ENCODE results near the gene PRSS56. TPM values are rescaled to one million over a fixed set of nuclear protein-coding genes. Genes with fewer than 3 reads are reported as not detected.

PRSS56 gene
- total RNA-seq, 1 donor from 2014 or later, result not detected

DNA sequence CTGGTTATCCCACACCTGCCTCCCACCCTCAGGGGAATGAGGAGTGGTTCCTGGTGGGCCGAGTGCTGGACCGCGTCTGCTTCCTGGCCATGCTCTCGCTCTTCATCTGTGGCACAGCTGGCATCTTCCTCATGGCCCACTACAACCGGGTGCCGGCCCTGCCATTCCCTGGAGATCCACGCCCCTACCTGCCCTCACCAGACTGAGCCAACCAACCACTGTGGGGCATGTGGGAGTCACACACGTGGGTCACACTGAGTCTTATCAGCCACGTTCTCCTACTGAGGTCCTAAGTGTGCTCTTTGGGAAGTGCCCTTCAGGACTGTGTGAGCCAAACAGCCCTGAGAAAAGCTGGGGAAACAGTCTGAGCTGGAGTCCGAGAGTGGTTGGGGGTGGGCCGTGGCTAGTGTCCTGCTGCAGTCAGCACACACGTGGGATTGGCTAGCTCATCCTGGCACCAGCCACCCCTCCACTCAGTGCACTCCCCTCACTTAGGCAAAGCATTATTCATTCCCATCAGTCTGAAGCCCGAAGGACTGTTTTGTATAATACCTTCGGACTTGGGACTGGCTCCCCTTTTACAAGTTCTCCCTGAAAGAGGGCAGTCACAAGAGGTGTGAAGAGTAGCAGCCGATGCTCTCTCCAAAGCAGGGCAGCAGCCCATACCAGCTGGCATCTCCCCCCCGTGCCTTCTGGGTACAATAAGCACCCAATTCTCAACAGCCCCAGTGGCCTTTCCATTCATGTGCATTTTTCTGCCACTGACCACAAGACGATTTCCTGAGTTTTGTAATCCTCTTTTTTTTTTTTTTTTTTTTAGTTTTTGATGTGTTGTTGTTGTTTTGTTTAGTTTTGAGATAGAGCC, 25.6 kb downstream of the PRSS56 start:
- H3K9me3 Mint-ChIP-seq (ENCODE audit: low read depth), result peaks cover 7% of the 10 kb centered on the region
- no peak overlapping the region for H3K27ac Mint-ChIP-seq
- H3K27me3 Mint-ChIP-seq, result no peaks in the 10 kb centered on the region
- DNase-seq (ENCODE audit: low spot score, unreplicated experiment), result no peak
- TF ChIP-seq, protein P1, sequence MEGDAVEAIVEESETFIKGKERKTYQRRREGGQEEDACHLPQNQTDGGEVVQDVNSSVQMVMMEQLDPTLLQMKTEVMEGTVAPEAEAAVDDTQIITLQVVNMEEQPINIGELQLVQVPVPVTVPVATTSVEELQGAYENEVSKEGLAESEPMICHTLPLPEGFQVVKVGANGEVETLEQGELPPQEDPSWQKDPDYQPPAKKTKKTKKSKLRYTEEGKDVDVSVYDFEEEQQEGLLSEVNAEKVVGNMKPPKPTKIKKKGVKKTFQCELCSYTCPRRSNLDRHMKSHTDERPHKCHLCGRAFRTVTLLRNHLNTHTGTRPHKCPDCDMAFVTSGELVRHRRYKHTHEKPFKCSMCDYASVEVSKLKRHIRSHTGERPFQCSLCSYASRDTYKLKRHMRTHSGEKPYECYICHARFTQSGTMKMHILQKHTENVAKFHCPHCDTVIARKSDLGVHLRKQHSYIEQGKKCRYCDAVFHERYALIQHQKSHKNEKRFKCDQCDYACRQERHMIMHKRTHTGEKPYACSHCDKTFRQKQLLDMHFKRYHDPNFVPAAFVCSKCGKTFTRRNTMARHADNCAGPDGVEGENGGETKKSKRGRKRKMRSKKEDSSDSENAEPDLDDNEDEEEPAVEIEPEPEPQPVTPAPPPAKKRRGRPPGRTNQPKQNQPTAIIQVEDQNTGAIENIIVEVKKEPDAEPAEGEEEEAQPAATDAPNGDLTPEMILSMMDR (IDR thresholded peaks at IDR 0.05; ENCODE audit: unreplicated experiment), result no peak
- peaks cover 4% of the 10 kb centered on the region for H3K4me1 Mint-ChIP-seq (ENCODE audit: low read depth)
- H3K4me3 Mint-ChIP-seq (ENCODE audit: low read depth), result no peak overlapping the region
- H3K36me3 Mint-ChIP-seq (ENCODE audit: insufficient read depth), result peaks cover 29% of the 10 kb centered on the region

DNA sequence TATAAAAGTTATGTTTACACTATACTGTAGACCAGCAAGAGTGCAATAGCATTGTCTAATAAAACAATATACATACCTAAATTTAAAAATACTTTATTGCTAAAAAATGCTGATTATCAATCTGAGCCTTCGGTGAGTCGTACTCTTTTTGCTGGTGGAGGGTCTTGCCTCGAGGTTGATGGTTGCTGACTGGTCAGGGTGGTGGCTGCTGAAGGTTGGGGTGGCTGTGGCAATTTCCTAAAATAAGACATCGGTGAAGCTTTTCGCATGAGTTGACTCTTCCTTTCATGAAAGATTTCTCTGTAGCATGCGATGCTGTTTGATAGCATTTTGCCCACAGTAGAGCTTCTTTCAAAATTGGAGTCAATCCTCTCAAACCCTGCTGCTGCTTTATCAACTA, 27.8 kb downstream of the PRSS56 start:
- H3K9me3 Mint-ChIP-seq (ENCODE audit: low read depth), result peaks cover 7% of the 10 kb centered on the region
- no peaks in the 10 kb centered on the region for H3K27me3 Mint-ChIP-seq
- H3K4me1 Mint-ChIP-seq (ENCODE audit: low read depth), result peaks cover 13% of the 10 kb centered on the region
- peak overlapping the region; percentile 49 for H3K27ac Mint-ChIP-seq
- DNase-seq (ENCODE audit: low spot score, unreplicated experiment), result no peak
- TF ChIP-seq, protein P1 (IDR thresholded peaks at IDR 0.05; ENCODE audit: unreplicated experiment), result no peak
- peaks cover 31% of the 10 kb centered on the region for H3K36me3 Mint-ChIP-seq (ENCODE audit: insufficient read depth)
- no peak overlapping the region for H3K4me3 Mint-ChIP-seq (ENCODE audit: low read depth)

DNA sequence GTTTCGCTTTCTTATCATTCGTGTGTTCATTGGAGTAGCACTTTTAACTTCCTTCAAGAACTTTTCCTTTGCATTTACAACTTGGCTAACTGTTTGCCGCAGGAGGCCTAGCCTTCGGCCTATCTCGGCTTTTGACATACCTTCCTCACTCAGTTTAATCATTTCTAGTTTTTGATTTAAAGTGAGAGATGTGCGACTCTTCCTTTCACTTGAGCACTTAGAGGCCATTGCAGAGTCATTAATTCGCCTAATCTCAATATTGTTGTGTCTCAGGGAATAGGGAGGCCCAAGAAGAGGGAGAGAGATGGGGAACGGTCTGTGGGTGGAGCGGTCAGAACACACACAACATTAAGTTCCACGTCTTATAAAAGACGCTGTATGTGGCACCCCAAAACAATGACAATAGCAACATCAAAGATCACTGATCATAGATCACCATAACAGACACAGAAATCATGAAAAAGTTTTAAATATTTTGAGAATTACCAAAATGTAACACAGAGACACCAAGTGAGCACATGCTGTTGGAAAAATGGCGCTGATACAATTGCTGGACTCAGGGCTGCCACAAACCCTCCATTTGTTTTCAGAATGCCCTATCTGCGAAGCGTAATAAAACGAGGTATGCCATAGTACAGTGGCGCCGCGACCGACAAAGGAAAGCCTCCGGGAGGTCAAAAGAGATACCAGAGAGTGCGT, 29.6 kb downstream of the PRSS56 start:
- H3K27ac Mint-ChIP-seq, result peak overlapping the region; percentile 97
- peak overlapping the region; percentile 96 for H3K4me3 Mint-ChIP-seq (ENCODE audit: low read depth)
- H3K36me3 Mint-ChIP-seq (ENCODE audit: insufficient read depth), result peaks cover 30% of the 10 kb centered on the region
- H3K9me3 Mint-ChIP-seq (ENCODE audit: low read depth), result peaks cover 7% of the 10 kb centered on the region
- DNase-seq (ENCODE audit: low spot score, unreplicated experiment), result no peak
- peaks cover 13% of the 10 kb centered on the region for H3K4me1 Mint-ChIP-seq (ENCODE audit: low read depth)
- H3K27me3 Mint-ChIP-seq, result no peaks in the 10 kb centered on the region
- TF ChIP-seq, protein P1 (IDR thresholded peaks at IDR 0.05; ENCODE audit: unreplicated experiment), result no peak

DNA sequence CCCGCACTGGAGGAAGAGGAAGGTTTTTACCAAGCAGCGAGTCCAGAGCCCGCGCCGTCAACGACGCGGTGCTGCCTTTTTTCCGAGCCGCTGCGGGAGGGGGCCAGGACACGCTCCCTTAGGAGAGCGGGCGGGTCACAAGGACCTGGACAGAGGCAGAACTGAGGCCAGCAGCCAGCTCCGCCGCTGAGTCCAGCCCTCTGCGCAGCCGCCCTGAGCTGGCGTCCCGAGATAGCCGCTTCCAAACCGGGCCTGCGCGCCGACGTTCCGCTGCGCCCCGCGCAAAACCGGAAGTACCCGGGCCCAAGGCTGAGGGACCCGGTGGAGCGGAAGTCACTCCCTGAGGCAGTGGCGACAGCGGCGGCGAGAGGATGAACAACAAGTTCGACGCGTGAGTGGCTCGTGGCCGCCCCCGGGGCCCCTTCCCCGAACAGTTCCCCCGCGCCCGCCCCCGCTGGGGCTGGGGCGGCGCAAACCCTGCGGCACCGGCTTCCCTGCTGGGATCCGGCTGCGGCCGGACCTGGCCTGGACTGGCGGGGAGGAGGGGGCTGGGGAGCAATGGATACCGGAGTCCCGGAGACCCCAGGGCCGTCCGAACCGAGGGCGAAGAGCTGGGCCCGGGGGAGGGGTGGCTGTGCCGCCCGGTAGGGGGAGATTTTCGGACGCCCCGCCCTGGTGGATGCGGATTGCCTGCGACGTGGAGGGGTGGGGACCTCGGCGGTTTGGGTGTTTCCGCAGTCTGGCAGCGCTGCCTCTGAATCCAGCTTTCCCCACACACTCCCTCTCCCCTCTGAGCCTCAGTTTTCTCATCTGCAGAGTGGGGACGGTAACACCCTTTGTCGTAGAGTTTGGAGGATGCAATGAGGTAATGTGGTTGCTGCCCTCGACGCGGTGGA, 30.4 kb downstream of the PRSS56 start, which contains the start of the genes EIF4E2 and TIGD1:
Gene EIF4E2 (plus strand): TSS at position 336 of the 896 bp plus-strand sequence. CDS start 36 bp downstream, at position 372.
Gene TIGD1 (minus strand): TSS at position 204 of the 896 bp plus-strand sequence. CDS start 675 bp downstream, outside the sequence.
- H3K9me3 Mint-ChIP-seq (ENCODE audit: low read depth), result peaks cover 7% of the 10 kb centered on the region
- peak within 1 kb of the TSS; percentile 97 for H3K27ac Mint-ChIP-seq
- H3K27me3 Mint-ChIP-seq, result no peaks in the 10 kb centered on the region
- peaks cover 13% of the 10 kb centered on the region for H3K4me1 Mint-ChIP-seq (ENCODE audit: low read depth)
- H3K36me3 Mint-ChIP-seq (ENCODE audit: insufficient read depth), result peaks cover 30% of the 10 kb centered on the region
- peak within 1 kb of the TSS; percentile 96 for H3K4me3 Mint-ChIP-seq (ENCODE audit: low read depth)
- TF ChIP-seq, protein P1 (IDR thresholded peaks at IDR 0.05; ENCODE audit: unreplicated experiment), result peak; percentile 39
- DNase-seq (ENCODE audit: low spot score, unreplicated experiment), result peak; percentile 91

Measured in progenitor cell of endocrine pancreas (in vitro differentiated cells).